SK-N-SH (cell line): Measurements from ENCODE around the gene MUC2. TPM values are rescaled to one million over a fixed set of nuclear protein-coding genes. Genes with fewer than 3 reads are reported as not detected.

Source experiments
- CTCF ChIA-PET: fragments of 300-600, 350-600 bp; formaldehyde crosslinking; extraction: SDS; loops from one replicate; lab custom pipeline; 2021; lab: Yijun Ruan, JAX
- POLR2A ChIA-PET: fragments of 350-600 bp; sonication (Branson Sonifier 250); formaldehyde crosslinking; extraction: SDS; loops from one replicate; lab custom pipeline; 2020; ENCODE audit warnings: antibody characterized with exemption, inconsistent platforms; lab: Yijun Ruan, JAX
- DNase-seq: peaks from one replicate; pipeline ENCODE4 v3.0.0; 2012
- H2AFZ ChIP-seq: fragments of 200-600 bp; sonication (generic); 2 replicates; pipeline ENCODE4 v1.8.1; 2016; ENCODE audit warnings: antibody characterized with exemption, mild to moderate bottlenecking, low read depth
- H3F3A ChIP-seq: fragments of 200-600 bp; sonication (generic); replicated peaks from 2 replicates; pipeline ENCODE3; 2016; ENCODE audit warnings: antibody characterized with exemption, mild to moderate bottlenecking; ENCODE audit not compliant: insufficient read depth
- H3K27ac ChIP-seq, 2 experiments: fragments of 200-500 bp in 1 of 2; fragments of 200-600 bp in 1 of 2; sonication (Bioruptor generic) in 1 of 2; sonication (generic), shearing (Covaris generic) in 1 of 2; 2 replicates each; pipeline versions ENCODE4 v1.5.1 to v1.6.1; 2014 to 2016; ENCODE audit warnings: low read depth in 2 of 2, inconsistent platforms in 1 of 2, low read length in 1 of 2, mild to moderate bottlenecking in 1 of 2, mixed read lengths in 1 of 2
- H3K27me3 ChIP-seq: fragments of 200-600 bp; sonication (generic), shearing (Covaris generic); 2 replicates; pipeline ENCODE4 v1.6.1; 2016; ENCODE audit warnings: mixed run types; ENCODE audit not compliant: insufficient read depth
- H3K36me3 ChIP-seq, 2 experiments: fragments of 200-500 bp in 1 of 2; fragments of 200-600 bp in 1 of 2; sonication (Bioruptor generic) in 1 of 2; sonication (generic) in 1 of 2; replicated peaks in 1 of 2; 2 replicates each; pipeline versions ENCODE3 to v1.5.1; 2014 to 2016; ENCODE audit warnings: low read length in 1 of 2, mild to moderate bottlenecking in 1 of 2; ENCODE audit not compliant: insufficient read depth in 2 of 2, control insufficient read depth in 1 of 2
- H3K4me1 ChIP-seq, 2 experiments: fragments of 200-500 bp in 1 of 2; fragments of 200-600 bp in 1 of 2; sonication (Bioruptor generic) in 1 of 2; sonication (generic), shearing (Covaris generic) in 1 of 2; 2 replicates each; pipeline versions ENCODE4 v1.5.1 to v1.6.1; 2014 to 2016; ENCODE audit warnings: low read depth in 1 of 2, low read length in 1 of 2, mixed run types in 1 of 2; ENCODE audit not compliant: insufficient read depth in 2 of 2, control insufficient read depth in 1 of 2
- H3K4me2 ChIP-seq: fragments of 200-600 bp; sonication (generic), shearing (Covaris generic); 2 replicates; pipeline ENCODE4 v1.6.1; 2017; ENCODE audit warnings: mixed run types
- H3K4me3 ChIP-seq, 2 experiments: fragments of 200-500 bp in 1 of 2; fragments of 200-600 bp in 1 of 2; sonication (Bioruptor generic) in 1 of 2; sonication (generic), shearing (Covaris generic) in 1 of 2; 2 replicates each; pipeline versions ENCODE4 v1.5.1 to v1.8.1; 2014 to 2016; ENCODE audit warnings: low read depth in 2 of 2, inconsistent platforms in 1 of 2, low read length in 1 of 2, mild to moderate bottlenecking in 1 of 2, mixed read lengths in 1 of 2, moderate library complexity in 1 of 2
- H3K79me2 ChIP-seq: fragments of 200-600 bp; sonication (generic); 2 replicates; pipeline ENCODE4 v1.8.1; 2017; ENCODE audit warnings: mild to moderate bottlenecking; ENCODE audit not compliant: insufficient read depth
- H3K9ac ChIP-seq: fragments of 200-600 bp; sonication (generic); 2 replicates; pipeline ENCODE4 v1.6.1; 2017; ENCODE audit warnings: mixed run types
- H3K9me2 ChIP-seq: fragments of 200-600 bp; sonication (generic); 2 replicates; pipeline ENCODE4 v1.6.1; 2017; ENCODE audit warnings: mixed run types
- H3K9me3 ChIP-seq: fragments of 200-600 bp; sonication (generic); 2 replicates; pipeline ENCODE4 v1.6.1; 2017; ENCODE audit warnings: mixed run types, mild to moderate bottlenecking, moderate library complexity
- H4K20me1 ChIP-seq: fragments of 200-600 bp; sonication (generic); 2 replicates; pipeline ENCODE4 v1.6.1; 2017; ENCODE audit warnings: mild to moderate bottlenecking, mixed run types; ENCODE audit not compliant: insufficient read depth
- EP300 ChIP-seq, 2 experiments: IDR thresholded peaks; 2 replicates each; pipeline versions ENCODE4 v1.4.0 to v1.6.1; 2012; ENCODE audit warnings: borderline replicate concordance in 1 of 2, low read depth in 1 of 2, low read length in 1 of 2
- EZH2phosphoT487 ChIP-seq: fragments of 200-600 bp; sonication (generic); IDR thresholded peaks from 2 replicates; pipeline ENCODE4 v1.6.1; 2017; ENCODE audit warnings: low read depth, mixed run types, mild to moderate bottlenecking, antibody characterized with exemption, moderate library complexity, borderline replicate concordance
- FOXJ3 ChIP-seq: sonication (generic); formaldehyde crosslinking; IDR thresholded peaks from 2 replicates; pipeline ENCODE4 v1.5.1; 2020; ENCODE audit warnings: mild to moderate bottlenecking, missing genetic modification reagents
- GABPA ChIP-seq: IDR thresholded peaks from 2 replicates; pipeline ENCODE4 v1.4.0; 2012; ENCODE audit warnings: low read depth, mild to moderate bottlenecking
- GATA2 ChIP-seq: sonication (generic); formaldehyde crosslinking; IDR thresholded peaks from 2 replicates; pipeline ENCODE4 v1.5.0; 2020; ENCODE audit warnings: mild to moderate bottlenecking, missing genetic modification reagents
- JUND ChIP-seq: IDR thresholded peaks from 2 replicates; pipeline ENCODE4 v1.4.0; 2012
- MAX ChIP-seq: IDR thresholded peaks from 2 replicates; pipeline ENCODE4 v1.4.0; 2012; ENCODE audit warnings: low read depth
- MEF2A ChIP-seq: IDR thresholded peaks from 2 replicates; pipeline ENCODE4 v1.4.0; 2012; ENCODE audit warnings: low read depth, borderline replicate concordance
- NFIC ChIP-seq: IDR thresholded peaks from 2 replicates; pipeline ENCODE4 v1.4.0; 2012; ENCODE audit warnings: borderline replicate concordance
- POLR2AphosphoS5 ChIP-seq: IDR thresholded peaks from 2 replicates; pipeline ENCODE4 v1.6.1; 2012; ENCODE audit warnings: low read depth, low read length
- RAD21 ChIP-seq: IDR thresholded peaks from 2 replicates; pipeline ENCODE4 v1.6.1; 2012; ENCODE audit warnings: mild to moderate bottlenecking, low read length
- REST ChIP-seq: IDR thresholded peaks from 2 replicates; pipeline ENCODE4 v1.6.1; 2012; ENCODE audit warnings: mild to moderate bottlenecking, low read depth, low read length, moderate library complexity
- RFX5 ChIP-seq: IDR thresholded peaks from 2 replicates; pipeline ENCODE4 v1.6.1; 2012; ENCODE audit warnings: mild to moderate bottlenecking, improper control_type of control experiment, low read length
- TAF1 ChIP-seq: IDR thresholded peaks from 2 replicates; pipeline ENCODE4 v1.6.1; 2012; ENCODE audit warnings: low read depth, mild to moderate bottlenecking, low read length, moderate library complexity, borderline replicate concordance
- TCF12 ChIP-seq: IDR thresholded peaks from 2 replicates; pipeline ENCODE4 v1.4.0; 2012
- TEAD4 ChIP-seq: IDR thresholded peaks from 2 replicates; pipeline ENCODE4 v1.4.0; 2012; ENCODE audit warnings: mild to moderate bottlenecking, borderline replicate concordance; ENCODE audit not compliant: insufficient read depth
- USF2 ChIP-seq: fragments of 150-350 bp; IDR thresholded peaks from 2 replicates; pipeline ENCODE4 v1.6.1; 2017; ENCODE audit warnings: antibody characterized with exemption, low read length, low read depth, borderline replicate concordance
- ZBTB33 ChIP-seq: IDR thresholded peaks from 2 replicates; pipeline ENCODE4 v1.4.0; 2012; ENCODE audit warnings: low read depth, borderline replicate concordance
- WGBS: methylation state at CpG from one replicate; pipeline ENCODE4 v1.1.6; 2017; ENCODE audit warnings: low lambda C conversion rate; 5-methylcytosine and 5-hydroxymethylcytosine counted together
- polyA plus RNA-seq, 3 experiments: library from polyadenylated mRNA; depleted of rRNA; stranded (reverse); fragments of >200 nt; gene quantifications; 2 replicates each; pipeline ENCODE4 v1.2.3, GENCODE V29; 2012

MUC2 gene
- polyA plus RNA-seq, 1 of the 3 experiments (the other 2 are of a cell fraction), result not detected

- H3K79me2 ChIP-seq, result no peaks in the 10 kb centered on the region
- H3K27ac ChIP-seq, result no peak overlapping the region
- POLR2A ChIA-PET, result no interaction called here
- H3K4me1 ChIP-seq, result no peaks in the 10 kb centered on the region
- WGBS, result 70% methylated on average over 23 of the region's 33 CpGs
- TF ChIP-seq TEAD4, result no peak
- no peak for TF ChIP-seq GABPA
- TF ChIP-seq JUND, result no peak
- no peak for TF ChIP-seq POLR2AphosphoS5
- no peak for TF ChIP-seq EZH2phosphoT487
- no peak for TF ChIP-seq ZBTB33
- TF ChIP-seq RAD21, result no peak
- no peak for TF ChIP-seq USF2
- no peak for TF ChIP-seq TCF12
- no peak for TF ChIP-seq FOXJ3 (CRISPR knock-in tag)
- TF ChIP-seq TAF1, result no peak
- no peak for TF ChIP-seq NFIC
- TF ChIP-seq MEF2A, result no peak
- TF ChIP-seq RFX5, result no peak
- TF ChIP-seq REST, result no peak
- no peak for TF ChIP-seq MAX
- TF ChIP-seq EP300 (IDR thresholded peaks at IDR 0.05; ENCODE audit: borderline replicate concordance in 1 of 2, low read depth in 1 of 2, low read length in 1 of 2), result no peak
- TF ChIP-seq GATA2, result no peak
- no peaks in the 10 kb centered on the region for H3K36me3 ChIP-seq
- H3K4me2 ChIP-seq, result no peak overlapping the region
- H3F3A ChIP-seq, result no peaks in the 10 kb centered on the region
- H3K9ac ChIP-seq, result no peak overlapping the region
- H3K9me2 ChIP-seq, result no peaks in the 10 kb centered on the region
- H4K20me1 ChIP-seq, result no peaks in the 10 kb centered on the region
- CTCF ChIA-PET, result no interaction called here
- no peaks in the 10 kb centered on the region for H3K27me3 ChIP-seq
- no peak overlapping the region for H3K4me3 ChIP-seq
- no peak overlapping the region for H2AFZ ChIP-seq
- H3K9me3 ChIP-seq, result no peaks in the 10 kb centered on the region
- DNase-seq, result no peak
Observed at GRCh38 chr11:1100417-1101245, 26.0 kb downstream of the MUC2 start.
